Measurements from ENCODE around the gene SSR1. TPM values are rescaled to one million over a fixed set of nuclear protein-coding genes. Genes with fewer than 3 reads are reported as not detected.

Gene SSR1
- total RNA-seq, 4 donors from 2014 or later = 12.7 to 68.9 (median 50.3) TPM

GRCh38 chr6:7236306-7237209, 76.4 kb downstream of the SSR1 start:
- TF ChIP-seq POLR2AphosphoS5 (IDR thresholded peaks at IDR 0.05) (no peak), POLR2A (IDR thresholded peaks at IDR 0.05) (no peak), EP300 (IDR thresholded peaks at IDR 0.05; ENCODE audit: low read depth) (no peak), CTCF (IDR thresholded peaks at IDR 0.05) (no peak)
- Histone ChIP-seq H3K36me3 (peaks cover 0 to 17% (median 1%) of the 10 kb centered on the region in 4 donors), H3K4me3 (no peak overlapping the region), H3K4me1 (peaks cover 11 to 32% (median 22%) of the 10 kb centered on the region in 4 donors), H3K9me3 (no peaks in the 10 kb centered on the region), H3K27me3 (no peaks in the 10 kb centered on the region), H3K27ac (peak overlapping the region; percentile 60 to 74 (median 68))
- 58 to 62% methylated on average over 7 to 8 of the region's 8 CpGs for WGBS, 2 donors (ENCODE audit: low coverage in 1 of 2)
- intact Hi-C loops (cut with DNase I; ENCODE audit: low total_unique reads) = no loop called here
- peak; percentile 30 for DNase-seq
- in situ Hi-C loops (cut with MboI; ENCODE audit: low pct_ligation_motif_present in 1 of 4, low pct_unique_long_range_greater_than_20kb in 1 of 4, low sequenced_read_pairs in 3 of 4) = loop anchor here in 3 of 4 donors (25.0 kb wide), 4 partner anchors 124 to 549 kb away; partner anchors contain the start of gene RREB1 (in 1 of the 3)

GRCh38 chr6:7235712-7236305, 77.2 kb downstream of the SSR1 start:
- H3K4me1 ChIP-seq = peaks cover 11 to 26% (median 20%) of the 10 kb centered on the region in 4 donors
- intact Hi-C loops (cut with DNase I; ENCODE audit: low total_unique reads) (no loop called here), in situ Hi-C loops (cut with MboI; ENCODE audit: low pct_ligation_motif_present in 1 of 4, low pct_unique_long_range_greater_than_20kb in 1 of 4, low sequenced_read_pairs in 3 of 4) (loop anchor here in 3 of 4 donors (25.0 kb wide), 4 partner anchors 124 to 549 kb away; partner anchors contain the start of gene RREB1 (in 1 of the 3))
- peak overlapping the region; percentile 60 to 74 (median 68) for H3K27ac ChIP-seq
- peak; percentile 40 for DNase-seq
- 33 to 49% methylated on average over 3 to 9 of the region's 9 CpGs for WGBS, 2 donors (ENCODE audit: low coverage in 1 of 2)
- TF ChIP-seq CTCF (IDR thresholded peaks at IDR 0.05) (no peak), POLR2A (IDR thresholded peaks at IDR 0.05) (no peak)
- H3K9me3 ChIP-seq = no peaks in the 10 kb centered on the region
- no peak overlapping the region for H3K4me3 ChIP-seq
- peaks cover 0 to 24% (median 5%) of the 10 kb centered on the region in 4 donors for H3K36me3 ChIP-seq
- no peaks in the 10 kb centered on the region for H3K27me3 ChIP-seq

GRCh38 chr6:7234547-7234946, 78.5 kb downstream of the SSR1 start:
- 83 to 98% methylated on average over 2 to 3 of the region's 3 CpGs for WGBS, 2 donors (ENCODE audit: low coverage in 1 of 2)
- no peak overlapping the region for H3K4me3 ChIP-seq
- intact Hi-C loops (cut with DNase I; ENCODE audit: low total_unique reads) (no loop called here), in situ Hi-C loops (cut with MboI; ENCODE audit: low pct_ligation_motif_present in 1 of 4, low pct_unique_long_range_greater_than_20kb in 1 of 4, low sequenced_read_pairs in 3 of 4) (loop anchor here in 3 of 4 donors (25.0 kb wide), 4 partner anchors 122 to 547 kb away; partner anchors contain the start of gene RREB1 (in 1 of the 3))
- no peaks in the 10 kb centered on the region for H3K9me3 ChIP-seq
- H3K27ac ChIP-seq = peak overlapping the region in 1 of 4 donors; percentile 74
- no peak for DNase-seq
- H3K36me3 ChIP-seq = peaks cover 0 to 37% (median 11%) of the 10 kb centered on the region in 4 donors
- peaks cover 11 to 26% (median 20%) of the 10 kb centered on the region in 4 donors for H3K4me1 ChIP-seq
- TF ChIP-seq POLR2A (IDR thresholded peaks at IDR 0.05) = no peak
- no peaks in the 10 kb centered on the region for H3K27me3 ChIP-seq

GRCh38 chr6:7232351-7232750, 80.6 kb downstream of the SSR1 start:
- no peaks in the 10 kb centered on the region for H3K9me3 ChIP-seq
- H3K27ac ChIP-seq = no peak overlapping the region
- peaks cover 0 to 48% (median 13%) of the 10 kb centered on the region in 4 donors for H3K36me3 ChIP-seq
- no peak for TF ChIP-seq CTCF (IDR thresholded peaks at IDR 0.05)
- TF ChIP-seq EP300 (IDR thresholded peaks at IDR 0.05; ENCODE audit: low read depth) = no peak
- TF ChIP-seq POLR2A (IDR thresholded peaks at IDR 0.05) = no peak
- TF ChIP-seq POLR2AphosphoS5 (IDR thresholded peaks at IDR 0.05) = no peak
- intact Hi-C loops (cut with DNase I; ENCODE audit: low total_unique reads) = no loop called here
- no peak for DNase-seq
- WGBS, 2 donors (ENCODE audit: low coverage in 1 of 2) = 52 to 79% methylated on average over 2 of the region's 2 CpGs
- in situ Hi-C loops (cut with MboI; ENCODE audit: low pct_ligation_motif_present in 1 of 4, low pct_unique_long_range_greater_than_20kb in 1 of 4, low sequenced_read_pairs in 3 of 4) = loop anchor here in 3 of 4 donors (25.0 kb wide), 4 partner anchors 120 to 545 kb away; partner anchors contain the start of gene RREB1 (in 1 of the 3)
- peaks cover 11 to 17% (median 16%) of the 10 kb centered on the region in 4 donors for H3K4me1 ChIP-seq
- H3K4me3 ChIP-seq = no peak overlapping the region
- no peaks in the 10 kb centered on the region for H3K27me3 ChIP-seq

All from transverse colon (tissue), 4 donors.